HG03565 (cell line): ENCODE data around the gene ZNRF3.
"Not testable (repeated sequence)": the region's sequence is repeated elsewhere in the genome, so short reads cannot be mapped to it uniquely, and the experiment has no call there.

Source experiments
- ATAC-seq: cut with Tn5 transposase; IDR thresholded peaks from one replicate; pipeline ENCODE4 v1.9.1; 2021; ENCODE audit warnings: mild to moderate bottlenecking, moderate library complexity; ENCODE audit not compliant: unreplicated experiment

The ZNRF3 gene

GRCh38 chr22:28882878-28883656, at the start of gene ZNRF3:
TSS of gene ZNRF3 (plus strand) at chr22:28883572. CDS start at chr22:28883767, 195 bp downstream.
- no peak for ATAC-seq

- no peak for ATAC-seq
Observed at GRCh38 chr22:28835630-28836189, 47.7 kb upstream of the ZNRF3 start.

- ATAC-seq: no peak
Observed at GRCh38 chr22:28837640-28838039, 45.7 kb upstream of the ZNRF3 start.

- no peak for ATAC-seq
Observed at GRCh38 chr22:28838971-28839370, 44.4 kb upstream of the ZNRF3 start.

GRCh38 chr22:28841111-28841510, 42.3 kb upstream of the ZNRF3 start:
- no peak for ATAC-seq

GRCh38 chr22:28843633-28844032, 39.7 kb upstream of the ZNRF3 start:
- no peak for ATAC-seq

- not testable (repeated sequence) for ATAC-seq
Observed at GRCh38 chr22:28844277-28844676, 39.1 kb upstream of the ZNRF3 start.

GRCh38 chr22:28846994-28847393, 36.4 kb upstream of the ZNRF3 start:
- ATAC-seq: no peak

GRCh38 chr22:28855355-28856094, 27.8 kb upstream of the ZNRF3 start:
- no peak for ATAC-seq

GRCh38 chr22:28856095-28856455, 27.3 kb upstream of the ZNRF3 start:
- no peak for ATAC-seq

- ATAC-seq: no peak
Observed at GRCh38 chr22:28857288-28857687, 26.1 kb upstream of the ZNRF3 start.

- no peak for ATAC-seq
Observed at GRCh38 chr22:28864878-28865596, 18.3 kb upstream of the ZNRF3 start.

GRCh38 chr22:28867191-28867590, 16.2 kb upstream of the ZNRF3 start:
- no peak for ATAC-seq

- not testable (repeated sequence) for ATAC-seq
Observed at GRCh38 chr22:28868389-28868788, 15.0 kb upstream of the ZNRF3 start.

- no peak for ATAC-seq
Observed at GRCh38 chr22:28869736-28870135, 13.6 kb upstream of the ZNRF3 start.

- ATAC-seq: no peak
Observed at GRCh38 chr22:28873183-28873963, 10.0 kb upstream of the ZNRF3 start.

GRCh38 chr22:28874061-28874460, 9.3 kb upstream of the ZNRF3 start:
- ATAC-seq: no peak

GRCh38 chr22:28874811-28875320, 8.5 kb upstream of the ZNRF3 start:
- no peak for ATAC-seq

- ATAC-seq: no peak
Observed at GRCh38 chr22:28882545-28882877, 861 bp upstream of the ZNRF3 start.

GRCh38 chr22:28883657-28883916, 215 bp downstream of the ZNRF3 start:
- ATAC-seq: no peak
